HG02642 (cell line): ENCODE results near the gene CRY2.
"Not testable (repeated sequence)": the region's sequence is repeated elsewhere in the genome, so short reads cannot be mapped to it uniquely, and the experiment has no call there.

Experiments used
- ATAC-seq: cut with Tn5 transposase; IDR thresholded peaks from one replicate; pipeline ENCODE4 v1.9.1; 2021; ENCODE audit warnings: mild to moderate bottlenecking; ENCODE audit not compliant: unreplicated experiment, poor library complexity

The CRY2 gene

DNA sequence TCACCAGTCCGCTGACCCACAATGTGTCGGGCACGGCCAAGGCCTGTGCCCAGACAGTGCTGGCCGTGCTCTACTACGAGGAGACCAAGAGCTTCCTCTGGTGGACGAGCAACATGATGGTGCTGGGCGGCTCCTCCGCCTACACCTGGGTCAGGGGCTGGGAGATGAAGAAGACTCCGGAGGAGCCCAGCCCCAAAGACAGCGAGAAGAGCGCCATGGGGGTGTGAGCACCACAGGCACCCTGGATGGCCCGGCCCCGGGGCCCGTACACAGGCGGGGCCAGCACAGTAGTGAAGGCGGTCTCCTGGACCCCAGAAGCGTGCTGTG, 36.2 kb upstream of the CRY2 start:
- ATAC-seq: no peak

DNA sequence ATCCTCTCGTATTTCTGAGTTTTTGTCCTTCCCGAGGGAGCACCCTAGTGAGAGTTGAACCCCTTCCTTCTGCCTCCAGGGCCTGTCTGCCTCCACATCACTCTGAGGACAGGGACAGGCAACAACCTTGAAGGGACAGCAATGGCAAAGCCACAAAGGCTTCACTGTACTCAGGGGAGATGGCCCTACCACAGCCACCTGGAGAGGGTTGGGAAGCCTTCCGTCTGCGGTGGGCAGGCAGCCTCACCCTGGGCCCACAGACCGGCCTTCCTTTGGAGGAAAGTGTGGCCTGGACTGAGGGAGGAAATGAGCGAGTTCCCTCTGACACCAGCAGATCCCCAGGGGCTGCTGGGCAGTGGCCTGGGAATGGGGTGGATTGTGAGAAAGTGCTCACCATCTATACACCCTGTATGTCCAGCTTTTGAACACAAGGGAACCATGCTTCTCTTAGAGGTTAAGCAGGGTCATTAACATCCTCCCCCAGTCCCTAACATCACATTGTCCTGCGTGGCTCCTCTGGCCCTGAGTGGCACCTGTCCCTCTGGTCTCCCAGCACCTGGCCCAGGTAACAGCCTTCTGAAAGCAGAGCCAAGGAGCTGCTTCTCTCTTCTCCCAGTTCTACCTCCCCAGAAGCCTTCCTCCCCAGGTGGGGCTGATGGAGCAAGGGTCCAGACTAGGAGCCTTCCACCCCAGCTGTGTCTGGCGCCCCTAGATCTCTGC, 35.5 kb upstream of the CRY2 start:
- ATAC-seq: no peak

- no peak for ATAC-seq
Measured at GRCh38 chr11:45812581-45813548, 34.4 kb upstream of the CRY2 start.

DNA sequence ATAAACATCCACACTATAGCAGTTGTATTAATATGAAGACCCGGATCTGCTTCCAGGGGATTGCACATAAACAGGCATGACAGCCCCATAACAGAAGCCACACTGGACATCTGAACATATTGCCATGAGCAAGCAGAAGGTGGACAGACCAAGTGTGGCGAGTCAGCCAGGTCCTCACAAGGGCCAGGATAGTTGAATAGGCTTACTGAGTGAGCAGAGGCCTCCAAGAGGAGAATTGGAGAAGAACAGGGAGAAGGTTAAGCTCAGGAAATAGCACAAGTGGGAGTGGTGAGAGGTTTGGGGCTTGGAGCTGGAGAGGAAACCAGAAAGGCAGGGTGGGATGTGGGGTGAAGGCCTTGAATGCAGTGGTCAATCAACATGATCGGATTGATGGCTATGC, 31.5 kb upstream of the CRY2 start:
- no peak for ATAC-seq

DNA sequence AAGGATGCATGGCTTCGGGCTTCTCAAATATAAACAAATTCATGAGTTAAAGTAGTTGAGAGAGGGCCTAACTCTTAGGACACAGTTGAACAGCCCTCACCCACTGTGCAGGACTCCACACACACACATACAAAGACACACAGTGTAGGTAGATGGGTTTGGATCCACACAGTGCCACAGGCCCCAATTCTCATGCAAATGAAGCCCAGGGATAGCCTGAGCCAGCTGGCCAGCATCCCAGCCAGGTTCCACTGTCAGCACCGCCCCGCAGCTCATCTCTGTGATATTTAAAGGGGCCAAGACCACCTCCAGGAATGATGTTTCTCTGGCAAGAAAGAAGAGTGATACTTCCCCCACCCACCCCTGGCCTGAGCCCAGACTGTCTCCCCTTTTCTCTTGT, 30.7 kb upstream of the CRY2 start:
- ATAC-seq: no peak

DNA sequence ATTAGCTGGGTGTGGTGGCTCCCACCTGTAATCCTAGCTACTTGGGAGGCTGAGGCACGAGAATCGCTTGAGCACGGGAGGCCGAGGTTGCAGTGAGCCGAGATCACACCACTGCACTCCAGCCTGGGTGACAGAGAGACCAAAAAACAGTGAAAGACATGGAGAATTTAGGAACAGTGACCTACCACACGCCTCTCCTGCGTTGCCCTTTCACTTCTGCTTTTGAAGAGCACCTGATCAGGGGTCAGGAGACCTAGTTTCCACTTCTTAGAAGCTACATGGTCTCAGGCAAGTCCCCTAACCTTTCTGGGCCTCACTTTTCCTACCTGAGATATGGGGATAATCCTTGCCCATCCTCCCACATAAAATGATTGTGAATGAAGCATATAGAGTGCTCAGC, 30.1 kb upstream of the CRY2 start:
- ATAC-seq: peak; percentile 43

DNA sequence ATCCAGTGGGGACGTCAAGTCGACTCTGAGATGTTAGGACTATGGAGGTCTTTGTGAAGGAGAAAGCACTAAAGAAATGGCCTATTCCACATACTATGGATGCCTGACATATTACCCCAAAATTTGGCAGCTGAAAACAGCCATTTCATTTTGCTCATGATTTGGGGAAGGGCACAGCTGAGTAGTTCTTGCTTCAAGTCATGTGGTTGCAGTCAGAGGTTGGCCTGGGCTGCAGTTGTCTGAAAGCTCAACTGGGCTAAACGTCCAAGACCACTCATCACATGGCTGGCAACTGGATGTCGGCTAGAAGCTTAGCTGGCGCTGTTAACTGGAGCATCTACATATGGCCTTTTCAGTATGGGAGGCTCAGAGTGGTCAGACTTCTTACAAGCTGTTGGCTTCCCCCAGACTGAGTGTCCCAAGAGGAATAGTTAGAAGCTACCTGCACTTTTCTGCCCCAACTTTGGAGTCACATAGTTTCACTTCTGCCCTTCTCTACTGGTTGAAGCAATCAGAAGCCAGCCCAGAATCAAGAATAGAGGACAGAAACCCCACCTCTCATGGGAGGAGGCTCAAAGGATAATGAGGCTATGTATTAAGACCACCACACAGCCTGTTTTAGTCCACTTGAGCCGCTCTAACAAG, 28.2 kb upstream of the CRY2 start:
- ATAC-seq: no peak

DNA sequence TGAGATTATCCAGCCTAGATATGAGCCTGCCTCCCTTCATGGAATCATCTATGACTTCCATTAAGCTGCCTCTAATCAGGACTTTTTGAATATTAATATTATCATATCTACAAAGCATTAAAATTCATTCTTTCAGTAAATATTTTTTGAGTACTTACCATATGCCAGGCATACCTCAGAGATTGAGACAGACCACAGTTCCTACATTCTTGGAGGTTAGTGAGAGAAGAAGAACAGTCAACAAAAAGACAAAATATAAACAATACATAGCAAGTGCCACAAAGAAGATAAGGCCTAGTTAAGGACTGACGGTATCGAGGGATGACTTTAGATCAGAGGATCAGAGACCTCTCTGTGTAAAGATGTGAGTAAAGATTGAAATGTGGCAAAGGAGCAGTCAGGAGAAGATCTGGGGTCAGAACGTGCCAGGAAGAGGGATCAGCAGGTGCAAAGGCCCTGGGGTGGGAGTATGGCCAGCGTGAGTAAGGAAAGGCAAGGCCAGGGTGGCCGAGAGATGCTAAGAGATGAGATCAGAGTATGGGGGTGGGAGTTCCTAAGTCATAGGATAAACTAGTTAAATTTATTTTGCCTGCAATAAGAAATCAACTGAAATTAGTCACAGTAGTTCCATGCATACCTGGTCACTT, 26.9 kb upstream of the CRY2 start:
- ATAC-seq: no peak

DNA sequence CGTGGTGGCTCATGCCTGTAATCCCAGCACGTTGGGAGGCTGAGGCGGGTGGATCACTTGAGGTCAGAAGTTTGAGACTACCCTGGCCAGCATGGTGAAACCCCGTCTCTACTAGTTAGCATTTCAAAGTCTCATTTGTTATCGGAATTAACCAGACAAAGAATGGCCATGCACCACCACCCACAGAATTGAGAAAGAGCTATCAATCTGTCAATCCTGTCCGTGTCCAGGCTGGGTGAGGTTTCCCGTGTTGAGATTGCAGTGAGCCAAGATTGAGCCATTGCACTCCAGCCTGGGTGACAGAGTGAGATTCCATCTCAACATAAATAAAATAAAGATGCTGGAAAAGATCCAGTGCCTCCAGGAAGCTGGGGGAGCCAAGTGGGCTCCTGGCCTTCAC, 20.8 kb upstream of the CRY2 start:
- not testable (repeated sequence) for ATAC-seq

- ATAC-seq: no peak
Measured at GRCh38 chr11:45827123-45827522, 20.2 kb upstream of the CRY2 start.

DNA sequence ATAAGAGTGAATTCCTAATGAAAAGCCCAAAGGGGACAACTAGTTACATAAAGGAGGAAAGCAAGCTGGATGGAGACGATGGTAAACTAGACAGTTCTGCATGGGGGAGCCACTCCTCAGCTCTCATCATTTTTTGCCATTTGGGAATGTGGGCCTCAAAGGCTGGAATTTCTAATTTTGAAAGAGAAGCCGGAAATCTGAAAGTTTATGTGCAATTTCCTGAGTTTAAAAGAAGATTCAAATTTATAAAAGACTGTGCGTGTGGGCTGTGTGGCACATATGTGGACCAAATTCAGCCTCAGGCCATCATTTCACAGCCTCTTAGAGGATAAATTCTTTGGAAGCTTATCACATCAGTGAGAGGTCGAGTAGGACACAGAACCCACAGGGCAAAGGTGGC, 18.3 kb upstream of the CRY2 start:
- no peak for ATAC-seq

GRCh38 chr11:45830596-45830995, 16.7 kb upstream of the CRY2 start:
- no peak for ATAC-seq

DNA sequence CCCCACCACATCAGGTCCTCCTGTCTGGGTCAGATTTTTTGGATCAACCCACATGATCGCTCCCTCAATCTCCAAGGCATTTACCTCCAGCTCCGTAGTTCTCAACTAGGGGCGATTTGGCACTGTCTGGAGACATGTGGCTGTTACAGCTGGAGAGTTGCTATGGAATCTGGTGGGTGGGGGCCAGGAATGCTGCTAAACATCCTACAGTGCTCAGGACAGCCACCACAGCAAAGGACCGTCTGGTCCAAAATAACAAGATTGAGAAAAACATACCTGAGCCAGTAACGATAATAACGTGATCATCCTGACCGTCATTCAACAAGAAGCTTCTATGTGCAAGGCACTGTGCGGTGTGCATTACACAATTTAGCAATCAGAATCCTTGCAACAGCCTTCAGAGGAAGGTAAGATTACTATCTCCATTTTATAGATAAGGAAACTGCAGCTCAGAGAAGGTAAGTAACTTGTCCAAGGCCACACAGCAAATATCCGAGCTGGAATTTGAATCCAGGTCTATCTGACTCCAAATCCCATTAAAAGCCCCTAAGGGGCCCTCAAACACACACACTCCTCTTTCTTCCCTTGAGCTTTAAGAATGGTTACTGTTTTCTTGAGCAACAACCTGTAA, 14.3 kb upstream of the CRY2 start:
- ATAC-seq: no peak

- ATAC-seq: no peak
Measured at GRCh38 chr11:45833761-45834160, 13.5 kb upstream of the CRY2 start.

- ATAC-seq: no peak
Measured at GRCh38 chr11:45834298-45834756, 12.9 kb upstream of the CRY2 start.

DNA sequence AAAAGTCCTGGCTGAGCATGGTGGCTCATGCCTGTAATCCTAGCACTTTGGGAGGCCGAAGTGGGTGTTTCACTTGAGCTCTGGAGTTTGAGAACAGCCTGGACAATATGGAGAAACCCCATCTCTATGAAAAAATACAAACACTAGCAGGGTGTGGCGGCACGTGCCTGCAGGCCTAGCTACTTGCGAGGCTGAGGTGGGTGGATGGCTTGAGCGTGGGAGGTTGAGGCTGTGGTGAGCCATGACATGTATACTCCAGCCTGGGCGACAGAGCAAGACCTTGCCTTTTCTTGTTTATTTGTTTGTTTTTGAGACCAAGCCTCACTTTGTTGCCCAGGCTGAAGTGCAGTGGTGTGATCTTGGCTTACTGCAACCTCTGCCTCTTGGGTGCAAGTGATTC, 8.1 kb upstream of the CRY2 start:
- ATAC-seq: no peak

DNA sequence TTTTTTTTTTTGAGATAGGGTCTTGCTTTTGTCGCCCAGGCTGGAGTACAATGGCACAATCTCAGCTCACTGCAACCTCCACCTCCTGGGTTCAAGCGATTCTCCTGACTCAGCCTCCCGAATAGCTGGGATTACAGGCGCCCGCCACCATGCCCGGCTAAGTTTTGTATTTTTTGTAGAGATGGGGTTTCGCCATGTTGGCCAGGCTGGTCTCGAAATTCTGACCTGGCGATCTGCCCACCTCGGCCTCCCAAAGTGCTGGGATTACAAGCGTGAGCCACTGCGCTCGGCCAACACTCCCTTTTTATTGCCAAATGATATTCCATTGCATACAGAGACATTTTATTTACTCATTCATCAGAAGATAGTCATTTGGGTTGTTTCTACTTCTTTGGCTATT, 7.0 kb upstream of the CRY2 start:
- not testable (repeated sequence) for ATAC-seq

- ATAC-seq: no peak
Measured at GRCh38 chr11:45843158-45843924, 3.9 kb upstream of the CRY2 start.

GRCh38 chr11:45844822-45845578, 2.3 kb upstream of the CRY2 start:
- ATAC-seq: no peak
